AG09309 (cell line): ENCODE results near the gene SYT5.

ENCODE experiments used
- DNase-seq: peaks from one replicate; pipeline ENCODE4 v3.0.0-alpha.2; 2010; ENCODE audit warnings: low read depth
- H3K4me3 ChIP-seq: 2 replicates; pipeline ENCODE4 v1.5.1; 2011; ENCODE audit warnings: mild to moderate bottlenecking, low read depth, low read length, moderate library complexity; ENCODE audit not compliant: control insufficient read depth
- TF ChIP-seq, protein P1 (sequence below): IDR thresholded peaks from 2 replicates; pipeline ENCODE4 v1.5.1; 2011; ENCODE audit warnings: mild to moderate bottlenecking, low read depth, low read length, inconsistent platforms; ENCODE audit not compliant: insufficient read depth, control insufficient read depth; ENCODE audit errors: missing control alignments

The SYT5 gene

DNA sequence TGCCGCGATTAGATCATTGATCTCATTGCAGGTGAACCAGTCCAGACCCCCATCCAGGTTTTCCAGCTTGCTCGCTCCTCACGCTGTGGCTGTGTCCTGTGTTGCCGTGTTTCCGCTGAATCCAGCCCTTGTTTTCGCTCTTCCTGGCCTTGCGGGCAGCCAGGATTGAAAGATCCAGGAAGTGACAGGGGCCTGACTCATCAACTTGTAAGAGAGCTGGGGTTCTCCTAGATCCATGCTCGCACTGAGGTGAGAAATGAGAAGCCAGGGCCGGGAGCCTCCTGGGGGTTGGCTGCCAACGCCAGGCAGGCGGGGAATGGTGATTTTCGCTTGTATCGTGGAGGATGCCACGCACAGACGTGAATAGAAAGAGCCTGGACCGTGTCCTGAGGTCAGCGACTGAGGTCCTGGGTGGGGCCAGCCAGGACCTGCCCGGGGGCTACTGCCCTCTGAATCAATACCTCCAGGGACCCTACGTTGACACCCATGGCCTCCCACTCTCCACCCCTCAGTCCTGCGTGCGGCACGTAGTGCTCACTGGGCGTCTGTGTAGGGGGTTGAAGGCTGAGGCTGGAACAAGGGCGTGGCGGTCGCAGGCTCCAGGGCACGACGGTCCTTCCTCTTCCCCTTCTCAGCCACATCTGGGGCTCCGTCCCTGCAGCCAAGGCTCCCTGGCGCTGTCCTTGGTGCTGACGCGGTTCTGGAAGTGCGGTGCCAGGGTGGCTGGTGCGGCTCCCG lies 36.5 kb upstream of the SYT5 start:
- peak; percentile 96 for DNase-seq
- TF ChIP-seq, protein P1, sequence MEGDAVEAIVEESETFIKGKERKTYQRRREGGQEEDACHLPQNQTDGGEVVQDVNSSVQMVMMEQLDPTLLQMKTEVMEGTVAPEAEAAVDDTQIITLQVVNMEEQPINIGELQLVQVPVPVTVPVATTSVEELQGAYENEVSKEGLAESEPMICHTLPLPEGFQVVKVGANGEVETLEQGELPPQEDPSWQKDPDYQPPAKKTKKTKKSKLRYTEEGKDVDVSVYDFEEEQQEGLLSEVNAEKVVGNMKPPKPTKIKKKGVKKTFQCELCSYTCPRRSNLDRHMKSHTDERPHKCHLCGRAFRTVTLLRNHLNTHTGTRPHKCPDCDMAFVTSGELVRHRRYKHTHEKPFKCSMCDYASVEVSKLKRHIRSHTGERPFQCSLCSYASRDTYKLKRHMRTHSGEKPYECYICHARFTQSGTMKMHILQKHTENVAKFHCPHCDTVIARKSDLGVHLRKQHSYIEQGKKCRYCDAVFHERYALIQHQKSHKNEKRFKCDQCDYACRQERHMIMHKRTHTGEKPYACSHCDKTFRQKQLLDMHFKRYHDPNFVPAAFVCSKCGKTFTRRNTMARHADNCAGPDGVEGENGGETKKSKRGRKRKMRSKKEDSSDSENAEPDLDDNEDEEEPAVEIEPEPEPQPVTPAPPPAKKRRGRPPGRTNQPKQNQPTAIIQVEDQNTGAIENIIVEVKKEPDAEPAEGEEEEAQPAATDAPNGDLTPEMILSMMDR, result peak; percentile 9
- H3K4me3 ChIP-seq, result peak overlapping the region; percentile 30

DNA sequence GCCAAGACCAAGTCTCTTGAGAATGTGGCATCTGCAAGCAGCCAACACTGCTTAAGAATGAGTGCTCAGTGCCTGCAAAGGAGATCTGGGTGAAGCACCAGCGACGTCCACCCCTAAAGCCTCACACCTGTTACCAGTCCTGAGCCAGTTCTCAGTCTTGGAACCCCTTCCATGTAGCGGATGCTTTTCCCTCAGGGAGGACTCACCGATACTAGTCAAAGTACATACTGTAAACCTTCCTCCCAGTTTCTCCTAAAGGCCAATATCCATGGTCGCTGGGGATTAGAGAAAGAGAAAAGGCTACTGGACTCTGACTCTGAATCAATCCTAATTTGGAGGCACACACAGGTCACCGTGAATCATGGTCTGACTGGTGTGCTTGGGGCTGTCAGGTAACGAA lies 33.5 kb upstream of the SYT5 start:
- no peak overlapping the region for H3K4me3 ChIP-seq
- TF ChIP-seq, protein P1, result no peak
- no peak for DNase-seq

DNA sequence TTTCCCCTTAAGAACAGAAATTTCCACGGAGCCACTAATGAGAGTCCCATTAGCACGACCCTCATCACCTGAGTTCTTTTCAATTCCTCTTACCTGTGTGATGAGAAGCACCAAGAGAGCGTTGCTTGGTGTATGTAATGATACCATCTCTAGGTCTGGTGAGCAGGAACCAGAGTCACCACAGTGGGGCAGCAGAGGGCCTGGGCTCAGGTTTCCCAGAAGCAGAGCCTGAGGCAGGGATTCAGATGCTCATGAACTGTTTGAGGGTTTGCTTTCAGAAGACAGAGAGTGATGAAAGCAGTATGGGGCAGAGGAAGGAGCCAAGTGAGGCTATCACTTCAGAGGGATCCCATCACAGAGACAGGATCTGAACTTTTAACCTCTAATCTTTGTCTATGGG lies 32.4 kb upstream of the SYT5 start:
- H3K4me3 ChIP-seq, result no peak overlapping the region
- TF ChIP-seq, protein P1, result no peak
- DNase-seq, result no peak

DNA sequence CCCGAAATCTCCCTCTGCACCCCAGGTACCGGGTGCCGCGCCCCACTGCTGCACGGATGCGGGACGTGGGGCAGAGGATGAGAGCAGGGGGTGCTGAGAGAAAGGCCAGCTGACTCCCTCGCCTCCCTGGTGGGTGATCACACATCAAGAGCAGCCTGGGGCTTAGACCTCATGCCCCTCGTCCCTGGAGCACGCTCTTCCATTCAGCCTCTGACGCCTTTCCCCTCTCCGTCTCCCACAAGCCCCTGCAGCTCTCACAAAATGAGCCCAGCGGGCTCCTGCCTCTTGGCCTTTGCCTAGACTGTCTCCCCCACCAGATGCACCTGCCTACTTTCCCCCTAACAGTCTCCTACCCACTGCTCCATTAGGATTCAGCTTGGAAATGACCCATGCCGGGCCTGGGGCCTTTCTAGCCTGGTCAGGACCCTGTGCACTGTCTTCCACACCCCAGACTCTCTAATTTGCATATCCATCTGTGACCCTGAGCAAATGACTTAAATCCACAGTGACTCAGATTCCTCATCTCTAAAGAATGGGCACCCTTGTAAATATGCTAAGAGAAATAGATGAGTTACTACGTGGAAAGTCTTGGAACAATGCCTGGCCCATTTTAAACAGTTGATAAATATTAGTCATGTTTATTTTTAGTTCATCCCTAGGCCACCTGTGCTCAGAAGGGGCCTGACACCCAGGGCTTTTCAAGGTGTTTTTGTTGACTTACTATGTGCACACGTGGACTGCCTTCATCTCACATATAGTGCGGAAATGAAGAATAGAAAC lies 29.8 kb upstream of the SYT5 start:
- no peak overlapping the region for H3K4me3 ChIP-seq
- peak; percentile 94 for DNase-seq
- TF ChIP-seq, protein P1, result no peak

DNA sequence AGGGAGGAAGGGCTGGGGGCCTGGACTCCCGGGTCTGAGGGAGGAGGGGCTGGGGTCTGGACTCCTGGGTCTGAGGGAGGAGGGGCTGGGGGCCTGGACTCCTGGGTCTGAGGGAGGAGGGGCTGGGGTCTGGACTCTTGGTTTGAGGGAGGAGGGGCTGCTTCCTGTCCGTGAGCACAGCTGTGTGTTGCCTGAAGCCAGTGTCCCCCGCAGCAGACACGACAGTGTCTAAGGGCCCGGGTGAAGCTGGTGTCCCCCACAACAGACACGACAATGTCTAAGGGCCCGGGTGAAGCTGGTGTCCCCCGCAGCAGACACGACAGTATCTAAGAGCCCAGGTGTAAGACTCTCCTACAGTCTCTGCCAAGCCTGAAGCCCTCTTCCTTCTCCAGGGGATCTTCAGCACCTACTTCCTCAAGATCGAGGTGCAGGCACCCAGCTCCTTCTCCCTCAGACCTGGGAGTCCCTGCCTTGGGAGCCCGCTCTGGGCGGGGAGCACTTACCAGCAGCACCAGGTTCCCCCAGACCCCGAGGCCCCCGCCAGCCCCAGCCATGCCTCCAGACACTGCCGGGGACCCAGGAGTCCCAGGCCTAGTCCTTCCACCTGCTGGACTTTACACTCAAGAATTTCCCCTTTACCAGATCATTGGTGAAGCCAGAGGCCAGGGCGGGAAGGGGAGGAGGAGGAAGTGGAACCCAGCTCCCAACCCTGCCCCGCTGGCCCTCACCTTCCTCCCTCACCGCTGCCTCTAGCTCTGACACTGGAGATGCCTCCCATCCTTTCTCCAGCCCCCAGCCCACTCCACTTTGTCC lies 29.0 kb upstream of the SYT5 start, which contains the start of gene PTPRH:
Gene PTPRH (minus strand): TSS at position 622 of the 813 bp plus-strand sequence. CDS start 68 bp downstream, at position 554.
- TF ChIP-seq, protein P1, result no peak
- DNase-seq, result no peak
- H3K4me3 ChIP-seq, result no peak within 1 kb of the TSS
